Right cardiac atrium (tissue), 5 donors: ENCODE measurements around the gene CAPN11. TPM values are rescaled to one million over a fixed set of nuclear protein-coding genes. Genes with fewer than 3 reads are reported as not detected.

ENCODE experiments used
- ATAC-seq, 2 donors: fragments of 200-7000 bp; cut with Tn5 transposase; one replicate each; pipeline versions ENCODE4 v1.8.0 to v1.9.1; 2020; ENCODE audit warnings: moderate library complexity in 2 of 2, mild to moderate bottlenecking in 1 of 2
- DNase-seq, 3 donors: peaks; one replicate each; pipeline ENCODE4 v3.0.0-alpha.2; 2020
- H3K27ac ChIP-seq: one replicate; pipeline ENCODE4 v1.5.1; 2013; ENCODE audit warnings: mild to moderate bottlenecking, low read length, control low read depth, moderate library complexity
- H3K27me3 ChIP-seq: one replicate; pipeline ENCODE4 v1.6.1; 2013; ENCODE audit not compliant: control insufficient read depth, insufficient read depth
- H3K4me1 ChIP-seq: one replicate; pipeline ENCODE4 v1.6.1; 2013; ENCODE audit warnings: low read length; ENCODE audit not compliant: control insufficient read depth, insufficient read depth
- H3K4me3 ChIP-seq: one replicate; pipeline ENCODE4 v1.5.1; 2013; ENCODE audit warnings: low read length, control low read depth
- H3K9me3 ChIP-seq: one replicate; pipeline ENCODE4 v1.6.1; 2013; ENCODE audit warnings: low read length; ENCODE audit not compliant: control insufficient read depth
- WGBS: extraction: QIAGEN DNeasy Blood & Tissue Kit; methylation state at CpG from one replicate; pipeline ENCODE4 v1.1.7; 2013; 5-methylcytosine and 5-hydroxymethylcytosine counted together
- intact Hi-C, 4 donors: fragments of 100-400 bp; cut with DNase I; formaldehyde crosslinking; loops; one replicate each; pipeline versions ENCODE4 v1.11.0 to v1.14.0; 2022 to 2023
- polyA plus RNA-seq: library from polyadenylated mRNA; stranded (reverse); fragments of 200-250 nt; gene quantifications from one replicate; pipeline ENCODE4 v1.2.3, GENCODE V29; 2013
- total RNA-seq, 4 donors: library from RNA; stranded (reverse); fragmentation: NEBNext Ultra II Directional; extraction: Animal tissue kit (Norgen Biotek cat#: 25700); gene quantifications; one replicate each; pipeline ENCODE4 v1.2.1, GENCODE V29; 2021
- donor health status: healthy with polysubstance abuse.
- donor health status: DM: no; HTN: yes; CAD: no.
- donor health status: DM: no; HTN: no; CAD: no.
- donor health status: DM: no; HTN: yes; CAD: no; lungs with severe emphysema.
- donor health status: DM: yes; HTN: yes; CAD: no.

Gene CAPN11
- total and polyA plus RNA-seq, 5 donors = 0.27 to 0.38 TPM; not detected in 3

DNA sequence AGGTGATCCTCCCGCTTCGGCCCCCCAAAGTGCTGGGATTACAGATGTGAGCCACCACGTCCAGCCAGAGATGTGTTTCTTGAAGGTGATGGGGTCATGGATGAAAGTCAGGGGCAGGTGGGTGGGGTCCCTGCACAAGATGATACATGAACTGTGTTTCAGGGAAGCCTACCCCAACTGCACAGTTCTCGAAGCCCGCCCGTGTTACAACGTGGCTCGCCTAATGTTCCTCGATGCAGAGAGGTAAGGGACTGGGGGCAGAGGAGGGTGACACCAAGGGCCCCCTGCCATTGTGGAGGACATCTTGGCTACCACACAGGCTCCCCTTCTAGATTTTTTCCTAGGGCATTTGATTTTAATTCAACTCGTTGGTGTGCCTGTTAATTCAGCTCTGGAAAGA, 11.9 kb upstream of the CAPN11 start:
- no peak for ATAC-seq

DNA sequence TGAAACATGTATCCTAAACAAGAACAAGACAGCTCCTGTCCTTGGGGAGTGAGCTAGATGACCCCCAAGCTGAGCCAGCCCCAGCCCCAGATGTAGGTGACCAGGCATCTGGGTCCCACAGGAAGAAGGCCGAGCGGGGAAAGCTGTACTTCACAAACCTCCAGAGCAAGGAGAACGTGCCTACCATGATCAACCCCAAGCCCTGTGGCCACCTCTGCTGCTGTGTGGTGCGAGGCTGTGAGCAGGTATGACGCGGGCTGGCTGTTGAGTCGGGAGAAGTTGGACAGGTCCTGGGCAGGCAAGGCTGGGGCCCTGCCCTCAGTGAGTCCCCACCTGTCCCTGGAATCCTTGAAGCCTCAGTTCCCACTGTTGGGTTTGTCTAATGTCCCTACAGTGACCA, 11.4 kb upstream of the CAPN11 start:
- H3K27ac ChIP-seq = no peak overlapping the region
- no peaks in the 10 kb centered on the region for H3K27me3 ChIP-seq
- intact Hi-C loops = loop anchor here in 1 of 4 donors (5.0 kb wide), 1 partner anchor 50 kb away; no protein-coding TSS in a partner anchor
- 95% methylated on average over 7 of the region's 7 CpGs for whole genome bisulfite sequencing
- H3K4me1 ChIP-seq = peaks cover 3% of the 10 kb centered on the region
- no peak for ATAC-seq
- no peak overlapping the region for H3K4me3 ChIP-seq
- no peak for DNase-seq
- no peaks in the 10 kb centered on the region for H3K9me3 ChIP-seq

More for the DNA sequence above, 11.9 kb upstream of the CAPN11 start:
- intact Hi-C loops = loop anchor here in 1 of 4 donors (5.0 kb wide), 1 partner anchor 49 kb away; no protein-coding TSS in a partner anchor
- DNase-seq = no peak
- no peaks in the 10 kb centered on the region for H3K9me3 ChIP-seq
- 89% methylated on average over 10 of the region's 10 CpGs for WGBS
- no peaks in the 10 kb centered on the region for H3K27me3 ChIP-seq
- H3K4me1 ChIP-seq = peaks cover 2% of the 10 kb centered on the region
- H3K27ac ChIP-seq = no peak overlapping the region
- no peak overlapping the region for H3K4me3 ChIP-seq

DNA sequence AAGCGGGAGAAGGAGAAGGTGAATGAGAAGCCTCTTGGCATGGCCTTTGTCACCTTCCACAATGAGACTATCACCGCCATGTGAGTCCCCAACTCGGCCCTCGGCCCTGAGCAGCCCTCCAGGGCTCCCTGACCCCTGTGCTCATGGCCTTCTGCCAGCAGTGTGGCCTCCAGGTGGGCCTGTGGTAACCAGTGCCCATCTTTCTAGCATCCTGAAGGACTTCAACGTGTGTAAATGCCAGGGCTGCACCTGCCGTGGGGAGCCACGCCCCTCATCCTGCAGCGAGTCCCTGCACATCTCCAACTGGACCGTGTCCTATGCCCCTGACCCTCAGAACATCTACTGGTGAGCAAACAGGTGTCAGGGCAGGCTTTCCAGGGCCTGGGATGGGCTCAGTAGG, 10.3 kb upstream of the CAPN11 start:
- H3K4me1 ChIP-seq = peaks cover 3% of the 10 kb centered on the region
- no peaks in the 10 kb centered on the region for H3K9me3 ChIP-seq
- 85% methylated on average over 9 of the region's 9 CpGs for WGBS
- no peak for ATAC-seq
- H3K27ac ChIP-seq = no peak overlapping the region
- H3K4me3 ChIP-seq = no peak overlapping the region
- H3K27me3 ChIP-seq = no peaks in the 10 kb centered on the region
- no peak for DNase-seq
- intact Hi-C loops = loop anchor here in 1 of 4 donors (5.0 kb wide), 1 partner anchor 51 kb away; no protein-coding TSS in a partner anchor

DNA sequence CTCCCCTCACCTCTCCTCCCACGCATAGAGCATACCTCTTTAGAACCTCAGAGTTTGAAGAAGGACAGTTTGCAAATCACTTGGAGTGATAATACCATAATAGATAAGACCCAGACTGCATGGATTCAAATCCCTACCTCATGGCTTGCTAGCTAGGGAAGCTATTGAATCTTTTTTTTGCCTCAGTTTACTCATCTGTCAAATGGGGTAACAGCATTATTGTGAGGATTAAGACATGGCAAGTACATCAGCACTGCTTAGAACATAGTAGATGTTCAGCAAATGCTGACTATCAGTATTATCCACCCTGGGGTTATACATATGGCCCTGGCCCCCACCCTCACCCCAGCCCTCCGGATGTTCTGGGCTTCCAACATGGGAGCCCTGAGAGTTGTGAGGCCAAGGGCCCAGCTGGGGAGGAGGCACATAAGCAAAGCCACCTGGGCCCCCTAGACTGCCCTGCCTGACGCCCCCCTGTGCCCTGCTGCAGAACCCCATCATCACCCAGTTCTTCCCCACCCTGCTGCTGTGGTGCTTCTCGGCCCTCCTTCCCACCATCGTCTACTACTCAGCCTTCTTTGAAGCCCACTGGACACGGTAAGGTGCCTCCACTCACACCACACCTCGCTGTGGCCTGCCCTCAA, 9.1 kb upstream of the CAPN11 start:
- H3K4me1 ChIP-seq = peaks cover 3% of the 10 kb centered on the region
- WGBS = 82% methylated on average over 7 of the region's 7 CpGs
- no peak overlapping the region for H3K4me3 ChIP-seq
- intact Hi-C loops = loop anchor here in 3 of 4 donors (2.0 to 5.0 kb wide), 2 partner anchors 51 to 52 kb away; no protein-coding TSS in a partner anchor
- DNase-seq (no peak), ATAC-seq (no peak)
- no peaks in the 10 kb centered on the region for H3K9me3 ChIP-seq
- no peak overlapping the region for H3K27ac ChIP-seq
- no peaks in the 10 kb centered on the region for H3K27me3 ChIP-seq

DNA sequence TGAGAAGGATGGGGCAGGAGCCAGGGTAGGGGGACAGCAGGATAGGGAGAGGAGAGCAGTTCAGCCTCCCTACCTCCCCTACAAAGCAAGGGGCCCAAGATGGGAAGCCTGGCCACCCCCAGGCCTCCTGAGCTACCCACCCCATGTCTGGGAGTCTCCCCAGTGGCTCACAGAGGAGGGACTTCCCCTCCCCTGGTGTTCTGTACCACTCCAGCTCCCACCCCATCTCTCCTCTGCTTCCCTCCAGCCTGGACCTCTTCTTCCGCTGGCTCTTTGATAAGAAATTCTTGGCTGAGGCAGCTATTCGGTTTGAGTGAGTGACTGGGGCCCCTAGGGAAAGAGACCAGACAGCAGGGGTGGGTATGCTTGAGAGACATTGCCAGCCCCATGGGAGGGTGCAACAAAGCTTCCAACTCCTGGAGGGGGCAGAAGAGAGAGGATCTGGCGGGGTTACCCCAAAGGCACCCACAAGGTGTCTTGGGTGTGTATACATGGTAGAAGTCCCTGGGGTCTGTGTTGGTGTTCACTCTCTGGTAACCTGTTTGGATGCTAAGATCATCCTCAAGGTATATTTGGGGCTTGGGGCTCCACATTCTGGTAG, 8.2 kb upstream of the CAPN11 start:
- no peak overlapping the region for H3K4me3 ChIP-seq
- H3K4me1 ChIP-seq = peaks cover 3% of the 10 kb centered on the region
- no peaks in the 10 kb centered on the region for H3K27me3 ChIP-seq
- intact Hi-C loops = loop anchor here in 2 of 4 donors (2.0 to 5.0 kb wide), 2 partner anchors 52 to 53 kb away; no protein-coding TSS in a partner anchor
- H3K27ac ChIP-seq = no peak overlapping the region
- 49% methylated on average over 3 of the region's 3 CpGs for WGBS
- DNase-seq (no peak), ATAC-seq (no peak)
- no peaks in the 10 kb centered on the region for H3K9me3 ChIP-seq

DNA sequence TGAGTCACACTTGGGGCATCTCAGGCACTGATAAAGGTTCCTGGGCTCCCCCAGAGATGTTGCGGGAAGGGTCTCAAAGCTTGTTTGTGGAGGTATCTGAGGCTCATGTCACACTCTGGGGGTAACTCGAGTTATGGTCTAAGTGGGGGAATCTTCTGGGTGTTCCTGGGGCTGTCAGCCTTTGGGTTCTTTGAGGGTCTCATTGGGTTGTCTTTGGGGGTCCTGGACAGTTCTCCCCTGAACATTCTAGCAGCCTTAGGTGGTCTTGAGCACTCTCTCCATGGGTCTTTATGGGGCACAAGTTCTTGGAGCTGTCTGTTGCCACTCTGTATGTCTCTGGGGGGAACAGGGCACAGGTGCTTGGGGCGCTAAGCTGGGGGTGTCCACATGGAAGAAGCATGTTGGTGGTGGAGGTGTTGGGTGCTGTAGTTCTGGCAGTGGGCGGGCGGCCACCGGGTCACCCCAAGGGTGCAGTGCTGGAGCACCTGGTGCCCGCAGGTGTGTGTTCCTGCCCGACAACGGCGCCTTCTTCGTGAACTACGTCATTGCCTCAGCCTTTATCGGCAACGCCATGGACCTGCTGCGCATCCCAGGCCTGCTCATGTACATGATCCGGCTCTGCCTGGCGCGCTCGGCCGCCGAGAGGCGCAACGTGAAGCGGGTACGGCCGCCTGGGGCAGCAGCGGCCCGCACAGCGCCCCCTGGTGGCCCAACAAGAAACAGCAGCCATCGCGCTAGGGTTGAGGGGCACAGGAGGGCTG, 7.1 kb upstream of the CAPN11 start:
- Histone ChIP-seq H3K4me3 (no peak overlapping the region), H3K27me3 (no peaks in the 10 kb centered on the region), H3K4me1 (peaks cover 3% of the 10 kb centered on the region), H3K27ac (no peak overlapping the region), H3K9me3 (no peaks in the 10 kb centered on the region)
- 25% methylated on average over 31 of the region's 31 CpGs for WGBS
- DNase-seq (peak; percentile 74 to 91 (median 90)), ATAC-seq (peak; percentile 68 to 74)
- intact Hi-C loops = loop anchor here in 3 of 4 donors (2.0 to 5.0 kb wide), 3 partner anchors 51 to 54 kb away; no protein-coding TSS in a partner anchor

DNA sequence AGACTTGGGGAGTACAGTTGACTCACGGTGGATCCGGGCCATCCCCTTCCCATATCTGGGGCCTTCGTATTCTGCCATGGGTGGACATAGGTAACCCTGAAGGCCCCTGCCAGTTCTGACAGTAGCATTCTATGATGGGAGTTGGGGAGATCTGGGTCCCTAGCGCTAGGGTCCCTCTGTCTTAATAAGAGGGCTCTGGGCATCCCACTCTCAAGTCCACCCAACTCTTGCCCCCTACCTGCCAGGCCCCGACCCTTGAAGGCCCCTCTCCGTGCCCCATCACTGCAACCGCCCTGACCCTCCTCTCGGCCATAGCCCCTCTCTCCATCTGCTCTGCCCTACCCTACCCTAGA, 6.5 kb upstream of the CAPN11 start:
- intact Hi-C loops = loop anchor here in 2 of 4 donors (2.0 to 5.0 kb wide), 2 partner anchors 51 to 55 kb away; no protein-coding TSS in a partner anchor
- ATAC-seq (peak; percentile 2 to 3), DNase-seq (no peak)

DNA sequence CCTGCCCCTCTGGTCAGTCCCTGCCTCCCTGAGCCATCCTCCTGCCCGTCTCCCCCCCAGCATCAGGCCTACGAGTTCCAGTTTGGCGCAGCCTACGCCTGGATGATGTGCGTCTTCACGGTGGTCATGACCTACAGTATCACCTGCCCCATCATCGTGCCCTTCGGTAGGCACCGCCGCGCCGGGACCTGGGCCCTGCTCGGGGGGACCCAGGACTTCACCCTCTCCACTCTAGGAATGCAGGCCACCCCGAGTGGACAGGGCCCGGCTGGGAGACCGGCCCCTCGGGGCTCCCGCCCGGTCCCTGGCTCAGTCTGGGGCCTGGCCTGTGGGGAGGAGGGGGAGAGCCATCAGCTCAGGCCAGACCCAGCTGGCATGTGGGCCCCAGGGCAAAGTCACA, 6.1 kb upstream of the CAPN11 start:
- intact Hi-C loops = loop anchor here in 2 of 4 donors (2.0 to 5.0 kb wide), 2 partner anchors 52 to 55 kb away; no protein-coding TSS in a partner anchor
- 94% methylated on average over 19 of the region's 19 CpGs for WGBS
- no peaks in the 10 kb centered on the region for H3K9me3 ChIP-seq
- H3K27me3 ChIP-seq = no peaks in the 10 kb centered on the region
- no peak overlapping the region for H3K4me3 ChIP-seq
- peaks cover 3% of the 10 kb centered on the region for H3K4me1 ChIP-seq
- H3K27ac ChIP-seq = no peak overlapping the region
- no peak for DNase-seq
- peak in 1 of 2 donors; percentile 2 for ATAC-seq

More for the DNA sequence above, 6.5 kb upstream of the CAPN11 start:
- 54% methylated on average over 8 of the region's 8 CpGs for WGBS
- peaks cover 3% of the 10 kb centered on the region for H3K4me1 ChIP-seq
- no peaks in the 10 kb centered on the region for H3K27me3 ChIP-seq
- H3K9me3 ChIP-seq = no peaks in the 10 kb centered on the region
- H3K27ac ChIP-seq = no peak overlapping the region
- no peak overlapping the region for H3K4me3 ChIP-seq

DNA sequence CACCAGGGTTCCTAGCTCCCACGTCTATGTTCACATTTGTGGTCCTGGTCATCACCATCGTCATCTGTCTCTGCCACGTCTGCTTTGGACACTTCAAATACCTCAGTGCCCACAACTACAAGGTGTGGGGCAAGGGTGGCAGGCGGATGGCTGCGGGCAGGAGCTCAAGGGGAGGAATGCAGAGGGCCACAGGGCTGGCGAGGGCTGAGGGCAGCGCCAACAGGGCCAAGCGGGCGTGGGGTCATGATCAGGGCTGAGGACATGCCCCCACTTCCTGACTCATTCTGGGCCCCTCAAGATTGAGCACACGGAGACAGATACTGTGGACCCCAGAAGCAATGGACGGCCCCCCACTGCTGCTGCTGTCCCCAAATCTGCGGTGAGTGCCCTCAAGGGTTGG, 4.6 kb upstream of the CAPN11 start:
- 89% methylated on average over 12 of the region's 12 CpGs for WGBS
- no peaks in the 10 kb centered on the region for H3K9me3 ChIP-seq
- H3K4me3 ChIP-seq = no peak overlapping the region
- DNase-seq (no peak), ATAC-seq (no peak)
- no peak overlapping the region for H3K27ac ChIP-seq
- peaks cover 3% of the 10 kb centered on the region for H3K4me1 ChIP-seq
- intact Hi-C loops = loop anchor here in 1 of 4 donors (5.0 kb wide), 1 partner anchor 57 kb away; no protein-coding TSS in a partner anchor
- H3K27me3 ChIP-seq = no peaks in the 10 kb centered on the region

DNA sequence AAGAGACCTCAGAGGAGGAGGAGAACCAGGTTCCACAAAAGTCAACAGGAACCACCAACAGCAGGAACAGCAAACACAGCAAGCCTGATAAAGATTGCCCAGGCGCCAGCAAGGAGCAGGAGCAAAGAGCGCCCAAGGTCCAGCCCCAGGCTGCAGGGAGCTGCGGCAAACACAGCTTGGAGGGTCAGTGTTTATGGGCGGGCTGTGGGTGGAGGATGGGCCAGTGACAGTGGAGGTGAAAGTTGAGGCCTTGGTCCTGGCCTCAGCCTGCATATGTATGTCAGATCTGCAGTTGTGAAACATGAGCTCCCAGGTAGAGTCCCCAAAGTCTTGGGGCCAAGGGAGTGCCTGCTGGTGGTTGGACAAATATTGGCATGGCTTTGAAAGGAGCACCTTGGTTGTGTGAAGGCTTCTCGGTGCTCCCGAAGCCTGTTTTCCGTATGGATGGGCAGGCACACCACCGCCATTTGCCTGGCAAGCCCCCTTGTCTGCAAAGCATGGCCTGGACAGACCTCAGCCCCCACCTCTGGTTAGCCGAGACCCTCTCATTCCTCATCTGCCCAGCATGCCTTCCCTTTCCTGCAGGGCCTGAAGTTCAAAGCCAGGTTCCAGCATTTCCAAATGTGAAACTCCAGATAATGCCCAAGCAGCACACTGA, 2.0 kb upstream of the CAPN11 start:
- 85% methylated on average over 9 of the region's 9 CpGs for WGBS
- intact Hi-C loops = no loop called here
- Histone ChIP-seq H3K27me3 (no peaks in the 10 kb centered on the region), H3K27ac (no peak overlapping the region), H3K4me1 (peaks cover 1% of the 10 kb centered on the region), H3K4me3 (no peak overlapping the region), H3K9me3 (no peaks in the 10 kb centered on the region)
- ATAC-seq = no peak
- no peak for DNase-seq
